ENCODE measurements around the gene BICRAL. TPM values are rescaled to one million over a fixed set of nuclear protein-coding genes. Genes with fewer than 3 reads are reported as not detected.
"Not testable (repeated sequence)": the region's sequence is repeated elsewhere in the genome, so short reads cannot be mapped to it uniquely, and the experiment has no call there.

Gene BICRAL
- total RNA-seq, 1 donor: 13.0 TPM

GRCh38 chr6:42880240-42880817 is 98.5 kb downstream of the BICRAL start:
- not testable (repeated sequence) for H3K27me3 ChIP-seq (ENCODE audit: insufficient read depth, low read length); H3K9me3 ChIP-seq (ENCODE audit: low read depth, low read length)
- Histone ChIP-seq H3K4me3 (ENCODE audit: low read length) (peak overlapping the region; percentile 47), H3K4me1 (ENCODE audit: insufficient read depth, low read length) (peaks cover 17% of the 10 kb centered on the region)

GRCh38 chr6:42880871-42881270 is 99.0 kb downstream of the BICRAL start:
- H3K9me3 ChIP-seq (ENCODE audit: low read depth, low read length); H3K27me3 ChIP-seq (ENCODE audit: insufficient read depth, low read length): not testable (repeated sequence)
- H3K4me3 ChIP-seq (ENCODE audit: low read length): peak overlapping the region; percentile 47
- peaks cover 17% of the 10 kb centered on the region for H3K4me1 ChIP-seq (ENCODE audit: insufficient read depth, low read length)

- Histone ChIP-seq H3K9me3 (ENCODE audit: low read depth, low read length) (no peaks in the 10 kb centered on the region), H3K4me1 (ENCODE audit: insufficient read depth, low read length) (peaks cover 12% of the 10 kb centered on the region), H3K4me3 (ENCODE audit: low read length) (no peak overlapping the region), H3K27me3 (ENCODE audit: insufficient read depth, low read length) (no peaks in the 10 kb centered on the region)
Measured at GRCh38 chr6:42885702-42886101, 103.8 kb downstream of the BICRAL start.

- H3K4me3 ChIP-seq (ENCODE audit: low read length); H3K27me3 ChIP-seq (ENCODE audit: insufficient read depth, low read length); H3K9me3 ChIP-seq (ENCODE audit: low read depth, low read length): not testable (repeated sequence)
- H3K4me1 ChIP-seq (ENCODE audit: insufficient read depth, low read length): peaks cover 20% of the 10 kb centered on the region
Measured at GRCh38 chr6:42888201-42888600, 106.3 kb downstream of the BICRAL start.

- Histone ChIP-seq H3K27me3 (ENCODE audit: insufficient read depth, low read length) (no peaks in the 10 kb centered on the region), H3K4me1 (ENCODE audit: insufficient read depth, low read length) (peaks cover 27% of the 10 kb centered on the region), H3K9me3 (ENCODE audit: low read depth, low read length) (no peaks in the 10 kb centered on the region), H3K4me3 (ENCODE audit: low read length) (peak overlapping the region; percentile 95)
Measured at GRCh38 chr6:42889815-42890214, 108.0 kb downstream of the BICRAL start.

- H3K9me3 ChIP-seq (ENCODE audit: low read depth, low read length): no peaks in the 10 kb centered on the region
- peak overlapping the region; percentile 95 for H3K4me3 ChIP-seq (ENCODE audit: low read length)
- no peaks in the 10 kb centered on the region for H3K27me3 ChIP-seq (ENCODE audit: insufficient read depth, low read length)
- peaks cover 27% of the 10 kb centered on the region for H3K4me1 ChIP-seq (ENCODE audit: insufficient read depth, low read length)
Measured at GRCh38 chr6:42890311-42891198, 108.7 kb downstream of the BICRAL start.

- H3K27me3 ChIP-seq (ENCODE audit: insufficient read depth, low read length): no peaks in the 10 kb centered on the region
- H3K9me3 ChIP-seq (ENCODE audit: low read depth, low read length): no peaks in the 10 kb centered on the region
- H3K4me3 ChIP-seq (ENCODE audit: low read length): peak overlapping the region; percentile 95
- H3K4me1 ChIP-seq (ENCODE audit: insufficient read depth, low read length): peaks cover 27% of the 10 kb centered on the region
Measured at GRCh38 chr6:42891199-42891722, 109.4 kb downstream of the BICRAL start.

GRCh38 chr6:42894041-42894828 is 112.4 kb downstream of the BICRAL start:
- peaks cover 27% of the 10 kb centered on the region for H3K4me1 ChIP-seq (ENCODE audit: insufficient read depth, low read length)
- H3K27me3 ChIP-seq (ENCODE audit: insufficient read depth, low read length); H3K4me3 ChIP-seq (ENCODE audit: low read length); H3K9me3 ChIP-seq (ENCODE audit: low read depth, low read length): not testable (repeated sequence)

GRCh38 chr6:42896178-42896719 is 114.4 kb downstream of the BICRAL start:
- no peak overlapping the region for H3K4me3 ChIP-seq (ENCODE audit: low read length)
- H3K4me1 ChIP-seq (ENCODE audit: insufficient read depth, low read length): peaks cover 17% of the 10 kb centered on the region
- no peaks in the 10 kb centered on the region for H3K9me3 ChIP-seq (ENCODE audit: low read depth, low read length)
- no peaks in the 10 kb centered on the region for H3K27me3 ChIP-seq (ENCODE audit: insufficient read depth, low read length)

GRCh38 chr6:42898891-42899361 is 117.1 kb downstream of the BICRAL start:
- no peak overlapping the region for H3K4me3 ChIP-seq (ENCODE audit: low read length)
- no peaks in the 10 kb centered on the region for H3K27me3 ChIP-seq (ENCODE audit: insufficient read depth, low read length)
- no peaks in the 10 kb centered on the region for H3K9me3 ChIP-seq (ENCODE audit: low read depth, low read length)
- H3K4me1 ChIP-seq (ENCODE audit: insufficient read depth, low read length): no peaks in the 10 kb centered on the region

GRCh38 chr6:42899871-42900270 is 118.0 kb downstream of the BICRAL start:
- Histone ChIP-seq H3K27me3 (ENCODE audit: insufficient read depth, low read length) (no peaks in the 10 kb centered on the region), H3K4me1 (ENCODE audit: insufficient read depth, low read length) (no peaks in the 10 kb centered on the region), H3K9me3 (ENCODE audit: low read depth, low read length) (no peaks in the 10 kb centered on the region), H3K4me3 (ENCODE audit: low read length) (no peak overlapping the region)

- Histone ChIP-seq H3K4me1 (ENCODE audit: insufficient read depth, low read length) (no peaks in the 10 kb centered on the region), H3K27me3 (ENCODE audit: insufficient read depth, low read length) (no peaks in the 10 kb centered on the region), H3K9me3 (ENCODE audit: low read depth, low read length) (no peaks in the 10 kb centered on the region), H3K4me3 (ENCODE audit: low read length) (no peak overlapping the region)
Measured at GRCh38 chr6:42901538-42901957, 119.7 kb downstream of the BICRAL start.

GRCh38 chr6:42902429-42903263 is 120.8 kb downstream of the BICRAL start:
- H3K27me3 ChIP-seq (ENCODE audit: insufficient read depth, low read length); H3K4me3 ChIP-seq (ENCODE audit: low read length); H3K4me1 ChIP-seq (ENCODE audit: insufficient read depth, low read length); H3K9me3 ChIP-seq (ENCODE audit: low read depth, low read length): not testable (repeated sequence)

GRCh38 chr6:42904467-42904866 is 122.6 kb downstream of the BICRAL start:
- Histone ChIP-seq H3K9me3 (ENCODE audit: low read depth, low read length) (no peaks in the 10 kb centered on the region), H3K27me3 (ENCODE audit: insufficient read depth, low read length) (no peaks in the 10 kb centered on the region), H3K4me3 (ENCODE audit: low read length) (no peak overlapping the region), H3K4me1 (ENCODE audit: insufficient read depth, low read length) (no peaks in the 10 kb centered on the region)
